GM12864 (cell line): ENCODE results near the gene WWP2.
"Not testable (repeated sequence)": the region's sequence is repeated elsewhere in the genome, so short reads cannot be mapped to it uniquely, and the experiment has no call there.

Experiments used
- DNase-seq: peaks from one replicate; pipeline ENCODE4 v3.0.0-alpha.2; 2011; ENCODE audit warnings: low read depth
- H3K4me3 ChIP-seq: 2 replicates; pipeline ENCODE4 v1.5.1; 2011; ENCODE audit warnings: mild to moderate bottlenecking, low read depth, low read length, control low read depth
- CTCF ChIP-seq: IDR thresholded peaks from 2 replicates; pipeline ENCODE4 v1.5.1; 2011; ENCODE audit warnings: low read depth, mild to moderate bottlenecking, moderate library complexity, low read length, control low read depth, inconsistent platforms; ENCODE audit errors: missing control alignments

Gene WWP2

DNA sequence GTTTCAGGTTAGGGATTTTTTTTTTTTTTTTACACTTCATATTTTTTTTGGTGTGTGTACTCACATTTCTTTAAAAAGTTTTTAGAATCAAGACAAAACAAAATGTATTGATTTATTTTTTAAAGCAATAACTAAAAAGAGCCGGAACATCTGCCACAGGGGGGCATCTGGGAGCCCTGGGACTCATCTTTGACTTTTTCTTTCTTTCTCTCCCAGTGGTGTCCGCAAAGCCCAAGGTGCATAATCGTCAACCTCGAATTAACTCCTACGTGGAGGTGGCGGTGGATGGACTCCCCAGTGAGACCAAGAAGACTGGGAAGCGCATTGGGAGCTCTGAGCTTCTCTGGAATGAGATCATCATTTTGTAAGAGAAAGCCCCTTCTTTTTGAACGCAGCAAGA is 36.3 kb downstream of the WWP2 start:
- H3K4me3 ChIP-seq: no peak overlapping the region
- DNase-seq: no peak
- no peak for TF ChIP-seq CTCF

DNA sequence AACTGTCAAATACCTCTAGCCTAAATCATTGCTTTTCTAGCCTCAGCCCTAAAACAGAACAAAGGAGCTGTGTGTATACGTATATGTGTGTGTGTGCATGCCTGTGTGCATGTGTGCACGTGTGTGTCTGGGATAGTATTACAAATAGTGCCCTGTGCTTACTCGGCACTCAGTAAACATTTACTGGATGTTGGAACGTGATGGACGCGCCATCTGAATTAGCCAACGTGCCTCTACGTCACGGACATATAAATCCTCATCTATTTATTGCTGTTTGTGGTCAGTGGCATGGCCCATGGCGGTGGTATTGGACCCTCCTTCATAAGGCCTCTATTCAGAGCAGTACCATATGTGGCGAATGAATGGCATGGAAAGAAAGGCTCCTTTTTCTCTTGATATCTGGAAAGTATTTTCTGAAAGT is 37.5 kb downstream of the WWP2 start:
- no peak for TF ChIP-seq CTCF
- DNase-seq: no peak
- H3K4me3 ChIP-seq: no peak overlapping the region

GRCh38 chr16:69804297-69804696 is 42.2 kb downstream of the WWP2 start:
- no peak for TF ChIP-seq CTCF
- H3K4me3 ChIP-seq: no peak overlapping the region

DNA sequence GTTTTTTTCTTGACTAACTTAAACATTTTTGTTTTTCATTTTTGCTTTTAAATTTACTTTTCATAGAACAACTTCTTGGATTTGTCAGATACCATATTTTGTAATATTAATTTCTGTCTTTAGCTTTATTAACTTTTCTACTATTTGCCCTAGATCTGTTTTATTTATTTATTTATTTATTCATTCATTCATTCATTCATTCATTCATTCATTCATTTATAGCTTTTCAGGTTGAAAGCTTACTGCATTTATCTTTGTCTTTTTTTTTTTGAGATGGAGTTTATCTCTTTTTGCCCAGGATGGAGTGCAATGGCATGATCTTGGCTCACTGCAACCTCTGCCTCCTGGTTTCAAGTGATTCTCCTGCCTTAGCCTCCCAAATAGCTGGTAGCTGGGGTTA is 44.6 kb downstream of the WWP2 start:
- DNase-seq, H3K4me3 ChIP-seq: not testable (repeated sequence)

More at GRCh38 chr16:69804297-69804696, 42.2 kb downstream of the WWP2 start:
- DNase-seq: no peak

DNA sequence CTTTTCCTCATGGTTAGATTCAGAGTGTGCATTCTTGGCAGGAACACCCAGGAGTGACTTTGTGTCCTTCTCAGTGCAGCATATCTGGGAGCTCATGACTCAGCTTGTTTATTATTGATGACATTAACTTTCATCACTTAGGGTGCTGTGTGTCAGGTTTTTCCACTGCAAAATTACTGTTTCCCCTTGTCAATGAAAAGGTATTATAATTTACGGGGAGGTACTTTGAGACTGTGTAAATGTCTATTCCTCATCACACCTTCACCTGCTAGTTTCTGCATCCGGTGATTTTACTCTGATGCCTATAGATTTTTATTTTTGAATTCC is 50.5 kb downstream of the WWP2 start:
- TF ChIP-seq CTCF: no peak
- no peak for DNase-seq

DNA sequence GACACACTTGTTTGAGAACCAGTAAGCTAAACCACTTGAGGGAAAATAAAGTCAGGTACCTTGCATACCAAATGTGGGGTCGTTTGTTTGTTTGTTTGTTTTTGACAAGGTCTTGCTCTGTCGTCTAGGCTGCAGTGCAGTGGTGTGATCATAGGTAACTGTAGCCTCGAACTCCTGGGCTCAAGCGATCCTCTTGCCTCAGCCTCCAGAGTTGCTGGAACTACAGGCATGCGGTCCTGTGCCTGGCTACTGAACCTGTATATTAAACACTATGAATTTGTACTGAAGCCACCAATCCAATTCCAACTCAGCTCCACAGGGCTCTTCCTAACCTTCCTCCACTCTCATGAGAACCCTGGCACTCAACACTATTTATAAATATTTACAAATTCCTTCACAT is 51.9 kb downstream of the WWP2 start:
- H3K4me3 ChIP-seq: no peak overlapping the region
- no peak for TF ChIP-seq CTCF
- DNase-seq: no peak

More for the DNA sequence above, 50.5 kb downstream of the WWP2 start:
- H3K4me3 ChIP-seq: no peak overlapping the region

- TF ChIP-seq CTCF: no peak
- DNase-seq: no peak
- H3K4me3 ChIP-seq: no peak overlapping the region
Measured at GRCh38 chr16:69814561-69814960, 52.4 kb downstream of the WWP2 start.

DNA sequence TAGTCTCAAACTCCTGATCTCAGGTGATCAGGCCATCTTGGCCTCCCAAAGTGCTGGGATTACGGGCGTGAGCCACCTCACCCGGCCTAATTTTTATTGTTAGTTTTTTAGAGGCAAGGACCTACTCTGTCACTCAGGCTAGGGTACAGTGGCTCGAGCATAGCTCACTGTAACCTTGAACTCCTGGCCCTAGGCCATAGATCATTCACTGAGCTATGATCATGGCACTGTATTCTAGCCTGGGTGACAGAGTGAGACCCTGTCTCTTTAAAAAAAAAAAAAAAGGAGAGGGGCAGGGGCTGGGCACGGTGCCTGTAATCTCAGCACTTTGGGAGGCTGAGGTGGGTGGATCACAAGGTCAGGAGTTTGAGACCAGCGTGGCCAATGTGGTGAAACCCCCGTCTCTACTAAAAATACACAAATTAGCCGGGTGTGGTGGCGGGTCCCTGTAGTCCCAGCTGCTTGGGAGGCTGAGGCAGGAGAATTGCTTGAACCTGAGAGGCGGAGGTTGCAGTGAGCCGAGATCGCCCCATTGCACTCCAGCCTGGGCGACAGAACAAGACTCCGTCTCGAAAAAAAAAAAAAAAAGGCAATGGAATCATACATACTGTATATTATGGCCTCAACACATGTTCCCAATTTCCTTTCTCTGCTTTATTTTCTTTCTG is 53.2 kb downstream of the WWP2 start:
- H3K4me3 ChIP-seq, DNase-seq: not testable (repeated sequence)
